SHP77 (cell line): ENCODE measurements around the gene RAB21.

Source experiments
- DNase-seq, 2 experiments: peaks; one replicate each; lab custom pipeline; 2025; lab: John Stamatoyannopoulos, UW

Gene RAB21

GRCh38 chr12:71754461-71755145 is at the start of gene RAB21:
TSS of gene RAB21 (plus strand) at chr12:71754863. CDS start at chr12:71755130, 267 bp downstream.
- peak; percentile 97 to 98 for DNase-seq

- no peak for DNase-seq
Observed at GRCh38 chr12:71704920-71705319, 49.7 kb upstream of the RAB21 start.

- DNase-seq: no peak
Observed at GRCh38 chr12:71708658-71709057, 46.0 kb upstream of the RAB21 start.

GRCh38 chr12:71710276-71711125 is 44.2 kb upstream of the RAB21 start:
- no peak for DNase-seq

GRCh38 chr12:71718611-71719010 is 36.1 kb upstream of the RAB21 start:
- DNase-seq: no peak

- no peak for DNase-seq
Observed at GRCh38 chr12:71719647-71720370, 34.9 kb upstream of the RAB21 start.

- no peak for DNase-seq
Observed at GRCh38 chr12:71721783-71722505, 32.7 kb upstream of the RAB21 start.

GRCh38 chr12:71725011-71725410 is 29.7 kb upstream of the RAB21 start:
- DNase-seq: no peak

GRCh38 chr12:71726548-71726947 is 28.1 kb upstream of the RAB21 start:
- no peak for DNase-seq

- no peak for DNase-seq
Observed at GRCh38 chr12:71727958-71728357, 26.7 kb upstream of the RAB21 start.

GRCh38 chr12:71730936-71731335 is 23.7 kb upstream of the RAB21 start:
- DNase-seq: no peak

GRCh38 chr12:71731439-71732356 is 23.0 kb upstream of the RAB21 start:
- DNase-seq: no peak

- DNase-seq: no peak
Observed at GRCh38 chr12:71732357-71732712, 22.3 kb upstream of the RAB21 start.

- no peak for DNase-seq
Observed at GRCh38 chr12:71737197-71737596, 17.5 kb upstream of the RAB21 start.

- no peak for DNase-seq
Observed at GRCh38 chr12:71742998-71743397, 11.7 kb upstream of the RAB21 start.

GRCh38 chr12:71744522-71745300 is 10.0 kb upstream of the RAB21 start:
- no peak for DNase-seq

- peak; percentile 51 to 54 for DNase-seq
Observed at GRCh38 chr12:71746974-71747611, 7.6 kb upstream of the RAB21 start.

- DNase-seq: no peak
Observed at GRCh38 chr12:71748081-71748850, 6.4 kb upstream of the RAB21 start.

- no peak for DNase-seq
Observed at GRCh38 chr12:71749666-71750065, 5.0 kb upstream of the RAB21 start.
